DMS153 (cell line): ENCODE measurements around the gene KIAA2012.
A peak's percentile ranks its signal among the peaks of the same experiment; 100 is the strongest.

Experiments
- DNase-seq: peaks from one replicate; lab custom pipeline; 2025; lab: John Stamatoyannopoulos, UW

KIAA2012 gene

GRCh38 chr2:202149936-202150335 lies 76.9 kb downstream of the KIAA2012 start:
- no peak for DNase-seq

DNA sequence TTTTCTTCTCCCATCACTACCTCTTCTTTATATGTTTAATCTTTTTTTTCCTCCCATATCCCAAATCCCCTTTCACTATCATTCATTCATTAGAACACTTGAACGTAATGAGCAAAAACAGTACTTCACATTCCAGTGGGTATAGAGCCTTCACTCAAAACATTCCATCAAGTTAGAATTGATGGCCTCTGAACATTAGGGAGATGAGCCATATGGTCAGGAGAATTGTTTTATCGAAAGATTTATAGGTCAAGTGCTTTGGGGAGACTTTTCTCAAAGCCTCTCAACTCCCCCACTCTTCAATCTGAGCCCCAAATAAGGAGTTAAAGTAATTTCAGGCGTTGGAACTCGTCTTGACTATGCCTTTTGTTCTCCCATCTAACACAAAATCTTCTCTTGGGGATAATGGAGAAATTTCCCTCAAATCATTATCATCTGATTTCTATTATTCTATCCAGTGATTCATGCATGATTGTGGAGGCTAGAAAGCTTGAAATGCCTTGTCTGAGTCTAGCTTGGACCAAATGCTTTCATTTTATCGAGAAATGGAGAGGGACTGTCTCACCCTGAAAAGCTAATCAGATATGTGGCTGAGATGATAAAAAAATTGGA lies 79.2 kb downstream of the KIAA2012 start:
- DNase-seq = no peak

DNA sequence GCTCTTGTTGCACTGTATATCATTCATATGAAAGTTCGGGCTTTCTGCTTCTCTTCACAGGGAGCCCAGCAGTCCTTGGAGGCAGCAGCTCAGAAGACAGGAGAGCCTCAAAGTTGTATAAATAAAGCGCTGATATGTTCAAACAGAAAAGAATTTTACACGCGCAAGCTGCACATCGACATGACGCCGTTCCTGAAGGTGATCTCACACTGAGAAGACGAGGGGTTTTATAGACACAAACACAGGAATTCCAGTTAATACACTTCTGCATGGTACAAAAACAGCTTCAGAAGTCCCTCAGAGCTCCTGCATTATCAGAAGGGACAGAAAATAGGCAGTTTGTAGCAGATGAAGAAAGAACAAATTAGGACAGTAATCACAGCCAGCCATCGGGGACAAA lies 81.6 kb downstream of the KIAA2012 start:
- DNase-seq = no peak

DNA sequence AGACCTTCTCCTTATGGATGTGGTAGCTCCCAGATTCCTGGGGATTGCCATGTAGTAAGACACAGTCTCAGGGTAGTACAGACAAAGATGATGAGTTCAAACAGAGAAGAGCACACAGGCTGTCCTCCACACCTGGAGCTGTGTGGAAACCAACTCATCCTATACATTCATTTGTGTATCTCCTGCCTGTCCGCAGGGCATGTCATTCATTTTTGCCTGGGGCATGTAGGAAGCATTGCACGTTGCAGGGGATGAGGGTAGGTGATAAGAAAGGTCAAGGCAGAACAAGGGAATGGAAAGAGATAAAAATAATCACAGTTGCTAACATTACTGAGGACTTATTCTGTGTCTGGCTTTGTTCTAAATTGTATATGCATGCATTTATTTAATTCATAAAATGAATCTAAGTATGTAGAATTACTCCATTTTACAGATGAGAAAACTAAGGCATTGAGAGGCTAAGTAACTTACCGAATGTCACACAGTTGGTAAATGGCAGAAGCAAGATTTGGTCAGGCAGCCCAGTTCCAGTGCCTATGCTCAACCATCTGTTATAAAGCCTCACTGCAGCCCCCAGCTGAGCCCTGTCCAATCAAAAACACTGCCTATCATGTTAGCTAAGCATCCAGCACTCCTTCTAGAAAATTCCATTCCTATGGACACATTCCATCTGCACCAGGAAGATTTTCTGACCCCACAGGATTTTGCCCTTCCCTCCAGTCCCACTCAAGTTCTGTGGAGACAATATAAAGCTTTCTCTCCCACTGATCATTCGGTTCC lies 84.3 kb downstream of the KIAA2012 start:
- DNase-seq = no peak

GRCh38 chr2:202158796-202159195 lies 85.7 kb downstream of the KIAA2012 start:
- DNase-seq = no peak

GRCh38 chr2:202161151-202161835 lies 88.2 kb downstream of the KIAA2012 start:
- no peak for DNase-seq

DNA sequence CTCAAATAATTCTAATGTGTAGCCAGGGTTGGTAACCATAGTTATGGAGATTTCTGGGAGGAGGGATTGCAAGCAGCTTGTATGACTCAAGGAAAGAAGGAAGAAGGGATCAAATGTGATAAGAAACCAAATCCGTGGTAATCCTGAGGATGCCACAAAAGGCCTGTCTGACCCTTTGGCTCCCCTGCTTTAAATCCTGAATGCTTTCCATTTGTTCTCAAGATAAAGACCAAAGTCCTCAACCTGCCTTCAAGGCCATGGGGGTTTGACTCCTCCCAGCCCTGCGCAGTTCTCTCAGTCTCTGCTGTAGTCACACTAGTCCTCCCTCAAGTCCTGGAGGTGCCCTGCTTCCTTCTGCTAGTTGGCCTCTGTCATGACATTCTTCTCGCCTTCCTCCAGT lies 91.4 kb downstream of the KIAA2012 start:
- no peak for DNase-seq

- DNase-seq = no peak
Measured at GRCh38 chr2:202165208-202165607, 92.2 kb downstream of the KIAA2012 start.

DNA sequence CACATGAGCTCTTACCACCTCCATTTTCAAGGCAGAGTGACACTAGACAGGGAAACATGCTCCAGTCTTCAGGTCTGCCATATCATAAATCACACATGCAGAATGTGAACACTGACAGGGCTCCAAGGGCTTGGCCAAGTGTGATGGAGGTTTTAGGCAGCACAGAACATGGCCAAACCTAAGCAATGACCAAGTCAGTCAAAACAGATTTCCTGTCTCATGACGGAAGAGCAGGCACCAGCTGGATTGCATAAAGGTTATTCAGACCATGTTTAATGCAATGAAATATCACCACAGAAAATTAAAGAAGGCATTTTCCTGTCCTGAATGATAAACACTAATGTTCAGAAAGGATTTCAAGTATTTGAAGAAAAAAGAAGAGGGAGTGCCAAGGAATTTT lies 92.9 kb downstream of the KIAA2012 start:
- DNase-seq = no peak

GRCh38 chr2:202169131-202169530 lies 96.1 kb downstream of the KIAA2012 start:
- DNase-seq = no peak

DNA sequence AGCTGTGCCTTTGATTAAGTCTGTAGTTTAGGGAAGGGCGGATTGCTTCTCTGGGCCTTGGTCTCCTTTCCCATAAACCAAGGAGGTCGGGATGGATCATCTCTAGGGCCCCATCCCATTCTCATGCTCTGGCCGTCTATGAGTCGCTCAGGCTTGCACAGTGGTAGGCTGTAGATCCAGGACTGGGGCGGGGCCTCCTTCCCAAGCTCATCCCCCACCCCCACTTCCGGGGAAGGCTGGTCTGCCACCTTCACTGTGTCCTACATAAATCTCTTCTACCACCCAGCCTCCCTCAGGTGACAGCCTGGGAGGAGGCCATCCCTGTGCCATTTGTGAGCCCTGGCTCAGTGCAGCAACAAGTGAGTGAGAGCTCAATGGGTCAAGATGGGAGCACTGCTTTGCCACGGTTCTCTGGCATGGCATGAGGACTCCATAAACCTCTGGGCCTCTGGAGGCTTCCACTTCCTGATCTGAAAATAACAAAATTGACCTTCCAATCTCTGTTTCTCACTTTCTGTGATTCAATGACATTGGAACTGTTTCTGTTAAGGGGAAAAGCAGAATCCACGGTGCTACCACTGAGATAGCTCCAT lies 96.9 kb downstream of the KIAA2012 start:
- DNase-seq = no peak

GRCh38 chr2:202171241-202171825 lies 98.3 kb downstream of the KIAA2012 start:
- DNase-seq = no peak

GRCh38 chr2:202172439-202173211 lies 99.6 kb downstream of the KIAA2012 start:
- no peak for DNase-seq

DNA sequence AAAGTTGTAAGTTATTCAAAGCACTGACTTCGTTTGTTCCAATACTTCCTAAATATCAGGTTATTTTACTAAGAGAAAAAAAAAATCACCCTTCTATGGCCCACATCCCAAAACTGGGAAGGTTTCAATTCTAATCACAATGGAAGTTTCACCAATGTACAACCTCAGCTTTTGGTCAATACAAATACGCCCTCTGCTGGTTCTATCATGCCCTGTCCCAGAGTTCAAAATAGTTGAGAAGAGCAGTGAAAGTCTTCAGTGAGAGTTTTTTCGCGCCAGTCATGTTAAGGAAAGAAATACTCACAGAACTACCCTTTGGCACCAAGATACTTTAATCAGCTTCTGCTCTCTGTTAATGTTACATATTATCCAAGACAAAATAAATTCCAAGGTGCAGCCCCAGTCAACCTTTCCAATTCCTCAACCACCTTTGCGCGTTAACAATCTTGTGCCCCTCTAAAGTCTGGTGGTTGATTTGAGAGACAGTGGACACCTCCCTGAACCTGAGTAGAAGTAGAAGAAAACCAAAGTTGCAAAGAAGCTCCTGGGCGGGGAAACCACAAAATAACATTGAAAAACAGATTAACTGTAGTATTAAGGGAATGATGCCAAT lies 105.4 kb downstream of the KIAA2012 start:
- peak; percentile 46 for DNase-seq

DNA sequence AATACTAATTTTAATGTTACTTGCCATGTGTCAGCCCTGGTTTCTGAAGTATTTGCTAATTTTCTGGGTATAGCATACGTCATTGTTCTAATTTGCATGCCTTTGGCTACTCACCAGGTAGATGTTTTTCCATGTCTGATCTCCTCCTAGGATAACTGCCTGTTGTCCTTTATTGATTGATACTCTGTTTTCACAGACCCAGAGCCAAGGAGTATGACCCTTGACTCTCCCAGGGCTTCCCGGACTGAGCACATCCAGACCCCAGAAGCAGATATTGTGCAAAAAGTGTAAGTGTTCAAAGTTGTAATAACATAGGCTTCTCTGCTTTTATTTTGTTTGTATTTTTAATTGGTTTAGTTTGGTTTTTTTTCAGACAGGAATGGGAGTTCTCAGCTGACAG lies 111.5 kb downstream of the KIAA2012 start:
- no peak for DNase-seq

GRCh38 chr2:202185156-202185555 lies 112.1 kb downstream of the KIAA2012 start:
- no peak for DNase-seq

GRCh38 chr2:202186641-202187202 lies 113.7 kb downstream of the KIAA2012 start:
- no peak for DNase-seq

DNA sequence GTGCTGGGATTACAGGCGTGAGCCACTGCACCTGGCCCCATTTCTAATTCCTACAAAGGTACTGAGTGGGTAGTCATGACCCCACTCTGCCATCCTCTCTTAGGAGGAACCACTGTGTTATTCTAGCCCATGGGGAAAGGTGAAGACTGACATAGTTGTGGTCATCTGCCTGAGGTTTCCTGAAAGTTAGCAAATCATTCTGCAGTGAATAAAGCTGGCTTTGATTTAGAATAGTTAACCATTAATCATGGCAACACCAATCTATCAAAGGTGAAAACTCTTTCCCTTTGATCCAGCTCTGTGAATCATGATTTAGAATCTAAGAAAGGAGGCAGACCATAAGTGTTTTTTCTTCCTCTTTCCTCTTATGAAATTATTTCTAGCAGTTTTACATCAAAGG lies 114.5 kb downstream of the KIAA2012 start:
- no peak for DNase-seq

GRCh38 chr2:202193305-202193704 lies 120.2 kb downstream of the KIAA2012 start:
- DNase-seq = no peak

DNA sequence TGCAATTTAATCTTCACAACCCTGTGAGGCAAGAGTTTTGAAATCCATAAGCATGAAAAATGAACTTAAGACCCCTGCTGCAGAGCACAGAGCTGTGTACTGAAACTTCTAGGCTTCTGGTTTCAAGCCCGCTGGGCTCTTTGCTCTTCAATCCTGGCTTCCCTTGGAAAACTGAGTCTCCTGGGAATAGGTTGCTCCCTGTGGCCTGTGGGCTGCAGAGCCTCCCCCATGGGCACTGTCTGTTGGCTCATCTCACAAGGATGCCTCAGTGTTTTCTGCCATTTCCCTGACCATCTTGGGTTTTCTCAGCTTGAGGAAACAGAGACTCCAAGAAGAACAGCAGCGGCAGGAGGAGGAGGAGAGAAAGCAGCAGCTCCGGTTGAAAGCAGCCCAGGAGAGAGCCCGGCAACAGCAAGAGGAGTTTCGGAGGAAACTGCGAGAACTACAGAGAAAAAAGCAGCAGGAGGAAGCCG lies 120.9 kb downstream of the KIAA2012 start:
- no peak for DNase-seq

GRCh38 chr2:202194418-202194817 lies 121.4 kb downstream of the KIAA2012 start:
- DNase-seq = no peak
